ENCODE data around the gene FMR1. TPM values are rescaled to one million over a fixed set of nuclear protein-coding genes. Genes with fewer than 3 reads are reported as not detected.

FMR1 gene
- total RNA-seq, 1 donor from 2014 or later: 68.3 TPM

DNA sequence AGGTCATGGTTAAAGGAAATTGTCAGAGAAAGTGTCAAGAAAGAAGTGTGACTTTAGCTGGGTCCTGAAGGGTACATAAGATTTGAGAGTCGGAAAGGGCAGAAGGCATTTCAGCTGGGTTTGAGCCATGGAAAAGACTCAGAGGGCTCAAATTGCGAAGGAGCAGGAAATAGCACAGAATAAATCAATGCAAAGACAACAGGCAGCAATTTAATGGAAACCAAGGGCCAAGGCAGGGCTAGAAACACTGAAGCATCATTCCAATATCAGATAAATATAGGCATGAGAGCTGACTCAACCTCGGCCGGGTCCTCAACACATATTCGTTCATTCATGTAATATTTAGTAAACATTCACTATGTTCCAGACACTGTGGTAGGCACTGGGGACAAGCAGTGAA is 3.6 kb upstream of the FMR1 start:
- H3K27me3 Mint-ChIP-seq: no peaks in the 10 kb centered on the region
- peaks cover 4% of the 10 kb centered on the region for H3K4me1 Mint-ChIP-seq (ENCODE audit: low read depth)
- DNase-seq (ENCODE audit: low spot score, unreplicated experiment): no peak
- TF ChIP-seq, protein P1, sequence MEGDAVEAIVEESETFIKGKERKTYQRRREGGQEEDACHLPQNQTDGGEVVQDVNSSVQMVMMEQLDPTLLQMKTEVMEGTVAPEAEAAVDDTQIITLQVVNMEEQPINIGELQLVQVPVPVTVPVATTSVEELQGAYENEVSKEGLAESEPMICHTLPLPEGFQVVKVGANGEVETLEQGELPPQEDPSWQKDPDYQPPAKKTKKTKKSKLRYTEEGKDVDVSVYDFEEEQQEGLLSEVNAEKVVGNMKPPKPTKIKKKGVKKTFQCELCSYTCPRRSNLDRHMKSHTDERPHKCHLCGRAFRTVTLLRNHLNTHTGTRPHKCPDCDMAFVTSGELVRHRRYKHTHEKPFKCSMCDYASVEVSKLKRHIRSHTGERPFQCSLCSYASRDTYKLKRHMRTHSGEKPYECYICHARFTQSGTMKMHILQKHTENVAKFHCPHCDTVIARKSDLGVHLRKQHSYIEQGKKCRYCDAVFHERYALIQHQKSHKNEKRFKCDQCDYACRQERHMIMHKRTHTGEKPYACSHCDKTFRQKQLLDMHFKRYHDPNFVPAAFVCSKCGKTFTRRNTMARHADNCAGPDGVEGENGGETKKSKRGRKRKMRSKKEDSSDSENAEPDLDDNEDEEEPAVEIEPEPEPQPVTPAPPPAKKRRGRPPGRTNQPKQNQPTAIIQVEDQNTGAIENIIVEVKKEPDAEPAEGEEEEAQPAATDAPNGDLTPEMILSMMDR (IDR thresholded peaks at IDR 0.05; ENCODE audit: unreplicated experiment): no peak
- H3K9me3 Mint-ChIP-seq (ENCODE audit: low read depth): peaks cover 10% of the 10 kb centered on the region
- H3K4me3 Mint-ChIP-seq (ENCODE audit: low read depth): no peak overlapping the region
- no peak overlapping the region for H3K27ac Mint-ChIP-seq
- H3K36me3 Mint-ChIP-seq (ENCODE audit: insufficient read depth): peaks cover 2% of the 10 kb centered on the region

- peaks cover 2% of the 10 kb centered on the region for H3K36me3 Mint-ChIP-seq (ENCODE audit: insufficient read depth)
- TF ChIP-seq, protein P1 (IDR thresholded peaks at IDR 0.05; ENCODE audit: unreplicated experiment): no peak
Measured at GRCh38 chrX:147910607-147911006, 1.1 kb upstream of the FMR1 start.

DNA sequence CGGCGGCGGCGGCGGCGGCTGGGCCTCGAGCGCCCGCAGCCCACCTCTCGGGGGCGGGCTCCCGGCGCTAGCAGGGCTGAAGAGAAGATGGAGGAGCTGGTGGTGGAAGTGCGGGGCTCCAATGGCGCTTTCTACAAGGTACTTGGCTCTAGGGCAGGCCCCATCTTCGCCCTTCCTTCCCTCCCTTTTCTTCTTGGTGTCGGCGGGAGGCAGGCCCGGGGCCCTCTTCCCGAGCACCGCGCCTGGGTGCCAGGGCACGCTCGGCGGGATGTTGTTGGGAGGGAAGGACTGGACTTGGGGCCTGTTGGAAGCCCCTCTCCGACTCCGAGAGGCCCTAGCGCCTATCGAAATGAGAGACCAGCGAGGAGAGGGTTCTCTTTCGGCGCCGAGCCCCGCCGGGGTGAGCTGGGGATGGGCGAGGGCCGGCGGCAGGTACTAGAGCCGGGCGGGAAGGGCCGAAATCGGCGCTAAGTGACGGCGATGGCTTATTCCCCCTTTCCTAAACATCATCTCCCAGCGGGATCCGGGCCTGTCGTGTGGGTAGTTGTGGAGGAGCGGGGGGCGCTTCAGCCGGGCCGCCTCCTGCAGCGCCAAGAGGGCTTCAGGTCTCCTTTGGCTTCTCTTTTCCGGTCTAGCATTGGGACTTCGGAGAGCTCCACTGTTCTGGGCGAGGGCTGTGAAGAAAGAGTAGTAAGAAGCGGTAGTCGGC is 528 bp downstream of the FMR1 start:
- H3K9me3 Mint-ChIP-seq (ENCODE audit: low read depth): peaks cover 17% of the 10 kb centered on the region
- peaks cover 2% of the 10 kb centered on the region for H3K36me3 Mint-ChIP-seq (ENCODE audit: insufficient read depth)
- peaks cover 21% of the 10 kb centered on the region for H3K4me1 Mint-ChIP-seq (ENCODE audit: low read depth)
- peak; percentile 15 for DNase-seq (ENCODE audit: low spot score, unreplicated experiment)
- peak overlapping the region; percentile 96 for H3K27ac Mint-ChIP-seq
- peak overlapping the region; percentile 93 for H3K4me3 Mint-ChIP-seq (ENCODE audit: low read depth)
- TF ChIP-seq, protein P1 (IDR thresholded peaks at IDR 0.05; ENCODE audit: unreplicated experiment): no peak
- no peaks in the 10 kb centered on the region for H3K27me3 Mint-ChIP-seq

More at GRCh38 chrX:147910607-147911006, 1.1 kb upstream of the FMR1 start:
- H3K27me3 Mint-ChIP-seq: no peaks in the 10 kb centered on the region
- H3K4me3 Mint-ChIP-seq (ENCODE audit: low read depth): peak overlapping the region; percentile 5
- no peak overlapping the region for H3K27ac Mint-ChIP-seq
- H3K4me1 Mint-ChIP-seq (ENCODE audit: low read depth): peaks cover 17% of the 10 kb centered on the region
- no peak for DNase-seq (ENCODE audit: low spot score, unreplicated experiment)
- peaks cover 14% of the 10 kb centered on the region for H3K9me3 Mint-ChIP-seq (ENCODE audit: low read depth)

GRCh38 chrX:147913570-147913969 is 1.9 kb downstream of the FMR1 start:
- no peak for DNase-seq (ENCODE audit: low spot score, unreplicated experiment)
- Mint-ChIP-seq H3K27me3 (no peaks in the 10 kb centered on the region), H3K4me1 (ENCODE audit: low read depth) (peaks cover 22% of the 10 kb centered on the region), H3K4me3 (ENCODE audit: low read depth) (peak overlapping the region; percentile 93), H3K9me3 (ENCODE audit: low read depth) (peaks cover 16% of the 10 kb centered on the region), H3K36me3 (ENCODE audit: insufficient read depth) (peaks cover 2% of the 10 kb centered on the region), H3K27ac (peak overlapping the region; percentile 96)
- TF ChIP-seq, protein P1 (IDR thresholded peaks at IDR 0.05; ENCODE audit: unreplicated experiment): no peak

DNA sequence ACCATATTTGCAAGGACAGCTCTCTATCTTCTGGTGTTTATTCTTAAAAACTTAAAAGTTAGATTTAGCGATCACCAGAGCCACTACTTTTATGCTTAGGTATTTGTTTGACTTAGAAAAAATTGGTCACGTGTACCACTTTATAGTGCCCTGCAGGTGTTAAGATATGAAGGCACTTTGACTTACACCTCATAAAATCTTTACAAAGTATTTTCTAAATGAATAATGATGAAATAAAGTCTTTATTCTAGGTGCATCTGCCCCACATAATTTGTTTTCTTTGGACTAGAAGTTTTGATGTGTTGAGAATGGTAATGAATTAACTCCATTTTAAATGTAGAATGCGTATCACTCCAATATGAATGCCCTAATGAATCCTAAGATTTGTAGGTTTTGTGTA is 2.9 kb downstream of the FMR1 start:
- Mint-ChIP-seq H3K4me1 (ENCODE audit: low read depth) (peaks cover 22% of the 10 kb centered on the region), H3K27ac (no peak overlapping the region), H3K36me3 (ENCODE audit: insufficient read depth) (peaks cover 2% of the 10 kb centered on the region), H3K9me3 (ENCODE audit: low read depth) (peaks cover 10% of the 10 kb centered on the region), H3K4me3 (ENCODE audit: low read depth) (peak overlapping the region; percentile 93), H3K27me3 (no peaks in the 10 kb centered on the region)
- TF ChIP-seq, protein P1 (IDR thresholded peaks at IDR 0.05; ENCODE audit: unreplicated experiment): no peak
- no peak for DNase-seq (ENCODE audit: low spot score, unreplicated experiment)
